Measurements from ENCODE around the gene LRRFIP1. TPM values are rescaled to one million over a fixed set of nuclear protein-coding genes. Genes with fewer than 3 reads are reported as not detected.

LRRFIP1 gene
- total and polyA plus RNA-seq, 9 of the 15 experiments (the other 6 are each of a cell fraction or from before 2014, with no cell fraction given) = 13.1 to 45.2 (median 31.3) TPM

- peaks cover 33 to 39% of the 10 kb centered on the region in 2 experiments for H3K4me1 ChIP-seq (replicated peaks in 1 of 2; ENCODE audit: control insufficient read depth in 2 of 2, insufficient read depth in 2 of 2, low read length in 2 of 2)
- peaks cover 6% of the 10 kb centered on the region; the same call in 1 of the 2 replicates for H4K20me1 ChIP-seq (replicated peaks; ENCODE audit: control insufficient read depth, insufficient read depth, low read length)
- intact Hi-C loops (cut with micrococcal nuclease) (no loop called here), in situ Hi-C loops (cut with MboI) (no loop called here)
- peak overlapping the region; percentile 7; the same call in 1 of the 2 replicates for H3K4me3 ChIP-seq
- peak overlapping the region; percentile 57; the same call in 1 of the 3 replicates for H3K27ac ChIP-seq (ENCODE audit: extremely low read depth, low read depth, low read length)
- ATAC-seq = peak; percentile 79
- BruUV-seq (replicated peaks) = no TSS peak
- no peaks in the 10 kb centered on the region for H3K36me3 ChIP-seq (ENCODE audit: control insufficient read depth, insufficient read depth, low read length)
- POLR2A ChIA-PET = interaction anchor here (0.6 to 1.9 kb wide), 5 partner anchors 9 to 868 kb away, joined by 3 to 11 read pairs (median 3); no protein-coding TSS in a partner anchor
- peak; percentile 94 for FAIRE-seq
- DNase-seq (ENCODE audit: extremely low read depth in 1 of 4, low spot score in 3 of 4) = peak in 2 of 4 experiments; percentile 51 to 69
- CTCF ChIA-PET (ENCODE audit: low intra/inter-chr PET ratio) = no interaction called here
- no peaks in the 10 kb centered on the region for H3K27me3 ChIP-seq (ENCODE audit: control insufficient read depth in 2 of 2, insufficient read depth in 2 of 2, low read length in 2 of 2)
- H3K9ac ChIP-seq (ENCODE audit: insufficient read depth in 1 of 2, low read depth in 2 of 2, low read length in 2 of 2) = peak overlapping the region; percentile 47 to 89
- peak overlapping the region; percentile 40; the same call in 1 of the 2 replicates for H2AFZ ChIP-seq (ENCODE audit: low read depth, low read length)
- peaks cover 8% of the 10 kb centered on the region for H3K9me1 ChIP-seq (ENCODE audit: control insufficient read depth, insufficient read depth, low read length)
- no peaks in the 10 kb centered on the region for H3K9me3 ChIP-seq (replicated peaks; ENCODE audit: control insufficient read depth, insufficient read depth, low read depth, low read length)
- 7% methylated on average over 9 of the region's 17 CpGs for WGBS (ENCODE audit: insufficient coverage, low coverage, missing lambda C conversion rate)
- H3K4me2 ChIP-seq (ENCODE audit: insufficient read depth, low read length) = peak overlapping the region; percentile 71
- peaks cover 82% of the 10 kb centered on the region for H3K79me2 ChIP-seq (ENCODE audit: control insufficient read depth, insufficient read depth, low read length)
- TF ChIP-seq BCOR (IDR thresholded peaks at IDR 0.05) (no peak), TSC22D4 (tag; IDR thresholded peaks at IDR 0.05) (no peak), CHD7 (IDR thresholded peaks at IDR 0.05; ENCODE audit: low read depth, low read length) (no peak), EP300 (IDR thresholded peaks at IDR 0.05; ENCODE audit: low read length) (peak; percentile 25; the same call in 1 of the 2 replicates), RAD51 (IDR thresholded peaks at IDR 0.05; ENCODE audit: borderline replicate concordance, low read depth) (no peak), FOSL1 (tag; conservative IDR thresholded peaks at IDR 0.05) (peak; percentile 82), E2F5 (CRISPR knock-in tag; IDR thresholded peaks at IDR 0.05) (no peak)
These were observed 75.3 kb downstream of the LRRFIP1 start for GRCh38 chr2:237702441-237703391.

All from K562 (cell line).